ENCODE data around the gene GNAZ. TPM values are rescaled to one million over a fixed set of nuclear protein-coding genes. Genes with fewer than 3 reads are reported as not detected.

The GNAZ gene
- total and polyA plus RNA-seq, 5 donors = 2.0 to 3.5 (median 2.8) TPM

GRCh38 chr22:23137905-23138561 lies 67.7 kb downstream of the GNAZ start:
- intact Hi-C loops (cut with DNase I) = no loop called here
- Histone ChIP-seq H3K4me3 (ENCODE audit: low read length) (no peak overlapping the region), H3K27ac (ENCODE audit: low read length) (no peak overlapping the region), H3K9me3 (ENCODE audit: control insufficient read depth, low read length) (no peaks in the 10 kb centered on the region), H3K27me3 (ENCODE audit: control insufficient read depth, insufficient read depth) (no peaks in the 10 kb centered on the region), H3K4me1 (ENCODE audit: control insufficient read depth, insufficient read depth, low read length) (no peaks in the 10 kb centered on the region)
- ATAC-seq = no peak
- 67% methylated on average over 5 of the region's 5 CpGs for WGBS
- peak in 2 of 3 donors; percentile 30 to 41 for DNase-seq

- H3K4me1 ChIP-seq (ENCODE audit: control insufficient read depth, insufficient read depth, low read length) = no peaks in the 10 kb centered on the region
These were observed 68.5 kb downstream of the GNAZ start for GRCh38 chr22:23138584-23139435.

GRCh38 chr22:23140385-23140784 lies 70.1 kb downstream of the GNAZ start:
- Histone ChIP-seq H3K27ac (ENCODE audit: low read length) (no peak overlapping the region), H3K4me1 (ENCODE audit: control insufficient read depth, insufficient read depth, low read length) (no peaks in the 10 kb centered on the region), H3K9me3 (ENCODE audit: control insufficient read depth, low read length) (no peaks in the 10 kb centered on the region), H3K4me3 (ENCODE audit: low read length) (no peak overlapping the region), H3K27me3 (ENCODE audit: control insufficient read depth, insufficient read depth) (no peaks in the 10 kb centered on the region)
- intact Hi-C loops (cut with DNase I) = no loop called here
- ATAC-seq (no peak), DNase-seq (no peak)

More at GRCh38 chr22:23138584-23139435, 68.5 kb downstream of the GNAZ start:
- Histone ChIP-seq H3K4me3 (ENCODE audit: low read length) (no peak overlapping the region), H3K9me3 (ENCODE audit: control insufficient read depth, low read length) (no peaks in the 10 kb centered on the region), H3K27me3 (ENCODE audit: control insufficient read depth, insufficient read depth) (no peaks in the 10 kb centered on the region), H3K27ac (ENCODE audit: low read length) (no peak overlapping the region)
- WGBS = 95% methylated on average over 12 of the region's 12 CpGs
- ATAC-seq (no peak), DNase-seq (peak in 2 of 3 donors; percentile 5 to 25)
- intact Hi-C loops (cut with DNase I) = no loop called here

- Histone ChIP-seq H3K27ac (ENCODE audit: low read length) (no peak overlapping the region), H3K4me1 (ENCODE audit: control insufficient read depth, insufficient read depth, low read length) (no peaks in the 10 kb centered on the region), H3K4me3 (ENCODE audit: low read length) (no peak overlapping the region), H3K9me3 (ENCODE audit: control insufficient read depth, low read length) (no peaks in the 10 kb centered on the region), H3K27me3 (ENCODE audit: control insufficient read depth, insufficient read depth) (no peaks in the 10 kb centered on the region)
- WGBS = 85% methylated on average over 9 of the region's 9 CpGs
- ATAC-seq (no peak), DNase-seq (peak in 2 of 3 donors; percentile 28 to 48)
- intact Hi-C loops (cut with DNase I) = no loop called here
These were observed 72.3 kb downstream of the GNAZ start for GRCh38 chr22:23142546-23143105.

- WGBS = 98% methylated on average over 1 of the region's 1 CpG
- Histone ChIP-seq H3K9me3 (ENCODE audit: control insufficient read depth, low read length) (no peaks in the 10 kb centered on the region), H3K4me1 (ENCODE audit: control insufficient read depth, insufficient read depth, low read length) (no peaks in the 10 kb centered on the region), H3K4me3 (ENCODE audit: low read length) (no peak overlapping the region), H3K27me3 (ENCODE audit: control insufficient read depth, insufficient read depth) (no peaks in the 10 kb centered on the region), H3K27ac (ENCODE audit: low read length) (no peak overlapping the region)
- no peak for ATAC-seq
- intact Hi-C loops (cut with DNase I) = no loop called here
- peak in 1 of 3 donors; percentile 4 for DNase-seq
These were observed 72.8 kb downstream of the GNAZ start for GRCh38 chr22:23143119-23143518.

- no peak overlapping the region for H3K27ac ChIP-seq (ENCODE audit: low read length)
- ATAC-seq = no peak
- DNase-seq = peak in 2 of 3 donors; percentile 5 to 11
- WGBS = 91% methylated on average over 4 of the region's 4 CpGs
- no peaks in the 10 kb centered on the region for H3K9me3 ChIP-seq (ENCODE audit: control insufficient read depth, low read length)
- H3K4me1 ChIP-seq (ENCODE audit: control insufficient read depth, insufficient read depth, low read length) = no peaks in the 10 kb centered on the region
- intact Hi-C loops (cut with DNase I) = no loop called here
- no peak overlapping the region for H3K4me3 ChIP-seq (ENCODE audit: low read length)
- H3K27me3 ChIP-seq (ENCODE audit: control insufficient read depth, insufficient read depth) = no peaks in the 10 kb centered on the region
These were observed 74.1 kb downstream of the GNAZ start for GRCh38 chr22:23144432-23144831.

GRCh38 chr22:23144932-23145877 lies 74.9 kb downstream of the GNAZ start, which contains the start of gene RAB36:
Gene RAB36, plus strand, starts transcription at chr22:23145477. Its CDS starts 1,140 bp downstream, at chr22:23146617.
- DNase-seq = peak; percentile 99
- H3K4me1 ChIP-seq (ENCODE audit: control insufficient read depth, insufficient read depth, low read length) = no peaks in the 10 kb centered on the region
- peak within 1 kb of the TSS; percentile 8 for H3K4me3 ChIP-seq (ENCODE audit: low read length)
- WGBS = 8% methylated on average over 62 of the region's 62 CpGs
- H3K27ac ChIP-seq (ENCODE audit: low read length) = peak within 1 kb of the TSS; percentile 16
- peak; percentile 88 to 89 for ATAC-seq
- intact Hi-C loops (cut with DNase I) = no loop called here
- no peaks in the 10 kb centered on the region for H3K9me3 ChIP-seq (ENCODE audit: control insufficient read depth, low read length)
- no peaks in the 10 kb centered on the region for H3K27me3 ChIP-seq (ENCODE audit: control insufficient read depth, insufficient read depth)

GRCh38 chr22:23145878-23146470 lies 75.7 kb downstream of the GNAZ start:
- Histone ChIP-seq H3K27ac (ENCODE audit: low read length) (peak overlapping the region; percentile 16), H3K9me3 (ENCODE audit: control insufficient read depth, low read length) (no peaks in the 10 kb centered on the region), H3K27me3 (ENCODE audit: control insufficient read depth, insufficient read depth) (no peaks in the 10 kb centered on the region), H3K4me3 (ENCODE audit: low read length) (peak overlapping the region; percentile 3), H3K4me1 (ENCODE audit: control insufficient read depth, insufficient read depth, low read length) (no peaks in the 10 kb centered on the region)
- 84% methylated on average over 2 of the region's 2 CpGs for WGBS
- ATAC-seq (peak in 1 of 2 donors; percentile 1), DNase-seq (peak in 1 of 3 donors; percentile 10)
- intact Hi-C loops (cut with DNase I) = no loop called here

GRCh38 chr22:23146478-23147205 lies 76.3 kb downstream of the GNAZ start:
- Histone ChIP-seq H3K27me3 (ENCODE audit: control insufficient read depth, insufficient read depth) (no peaks in the 10 kb centered on the region), H3K9me3 (ENCODE audit: control insufficient read depth, low read length) (no peaks in the 10 kb centered on the region), H3K4me3 (ENCODE audit: low read length) (no peak overlapping the region), H3K27ac (ENCODE audit: low read length) (no peak overlapping the region), H3K4me1 (ENCODE audit: control insufficient read depth, insufficient read depth, low read length) (no peaks in the 10 kb centered on the region)
- 80% methylated on average over 8 of the region's 8 CpGs for WGBS
- intact Hi-C loops (cut with DNase I) = no loop called here
- no peak for ATAC-seq
- peak in 2 of 3 donors; percentile 35 to 42 for DNase-seq
